ENCODE data around the gene MRM1.

GRCh38 chr17:36591434-36592315, 9.7 kb upstream of the MRM1 start, which contains the start of gene DHRS11:
- TF ChIP-seq POLR2A (IDR thresholded peaks at IDR 0.05): no peak
- no peak for TF ChIP-seq CTCF (IDR thresholded peaks at IDR 0.05)

All from suprapubic skin (tissue), 3 donors.